OCI-LY3 (cell line): ENCODE data around the gene PTK6.

Experiments used
- H2AFZ ChIP-seq: fragments of 200-600, 300-600 bp; shearing (Covaris generic); 2 replicates; pipeline ENCODE4 v1.6.0; 2014; ENCODE audit warnings: antibody characterized with exemption, low read depth, low read length
- H3K27ac ChIP-seq: fragments of 200-600, 300-600 bp; sonication (generic); 2 replicates; pipeline ENCODE4 v1.5.1; 2014; ENCODE audit warnings: mild to moderate bottlenecking, low read length, moderate library complexity, mixed read lengths
- H3K27me3 ChIP-seq: fragments of 200-600, 300-600 bp; sonication (generic); 2 replicates; pipeline ENCODE4 v1.6.1; 2014; ENCODE audit warnings: low read depth, low read length, mixed read lengths
- H3K36me3 ChIP-seq: fragments of 200-600, 300-600 bp; sonication (generic); replicated peaks from 2 replicates; pipeline ENCODE3; 2014; ENCODE audit warnings: low read depth, low read length, mixed read lengths
- H3K4me1 ChIP-seq: fragments of 300-600, 200-600 bp; sonication (generic); 2 replicates; pipeline ENCODE4 v1.6.1; 2014; ENCODE audit warnings: low read length, mixed read lengths
- H3K4me2 ChIP-seq: fragments of 200-600, 300-600 bp; sonication (generic); 2 replicates; pipeline ENCODE4 v1.6.1; 2014; ENCODE audit warnings: low read length, mixed read lengths
- H3K4me3 ChIP-seq: fragments of 300-600, 200-600 bp; sonication (generic); 2 replicates; pipeline ENCODE4 v1.5.1; 2014; ENCODE audit warnings: antibody characterized with exemption, mild to moderate bottlenecking, low read length, moderate library complexity
- H3K79me2 ChIP-seq: fragments of 300-600, 200-600 bp; shearing (Covaris generic); 2 replicates; pipeline ENCODE4 v1.6.1; 2014; ENCODE audit warnings: mild to moderate bottlenecking, low read length, mixed read lengths
- H3K9ac ChIP-seq: fragments of 300-600, 200-600 bp; shearing (Covaris generic); 2 replicates; pipeline ENCODE4 v1.6.0; 2014; ENCODE audit warnings: mild to moderate bottlenecking, low read length, moderate library complexity
- H3K9me3 ChIP-seq: fragments of 200-600, 300-600 bp; shearing (Covaris generic); 2 replicates; pipeline ENCODE4 v1.6.1; 2014; ENCODE audit warnings: low read length, mixed read lengths; ENCODE audit not compliant: insufficient read depth
- H4K20me1 ChIP-seq: fragments of 200-600, 300-600 bp; sonication (generic); 2 replicates; pipeline ENCODE4 v1.6.1; 2016; ENCODE audit warnings: low read length, mixed read lengths; ENCODE audit not compliant: insufficient read depth
- EZH2phosphoT487 ChIP-seq: fragments of 200-600 bp; shearing (Covaris generic); IDR thresholded peaks from 2 replicates; pipeline ENCODE4 v1.6.1; 2018; ENCODE audit warnings: antibody characterized with exemption, mixed run types, low read depth
- TF ChIP-seq, protein P1 (sequence below): fragments of 200-600, 300-600 bp; sonication (generic); IDR thresholded peaks from 2 replicates; pipeline ENCODE4 v1.5.1; 2014; ENCODE audit warnings: antibody characterized with exemption, low read length, low read depth

The PTK6 gene

DNA sequence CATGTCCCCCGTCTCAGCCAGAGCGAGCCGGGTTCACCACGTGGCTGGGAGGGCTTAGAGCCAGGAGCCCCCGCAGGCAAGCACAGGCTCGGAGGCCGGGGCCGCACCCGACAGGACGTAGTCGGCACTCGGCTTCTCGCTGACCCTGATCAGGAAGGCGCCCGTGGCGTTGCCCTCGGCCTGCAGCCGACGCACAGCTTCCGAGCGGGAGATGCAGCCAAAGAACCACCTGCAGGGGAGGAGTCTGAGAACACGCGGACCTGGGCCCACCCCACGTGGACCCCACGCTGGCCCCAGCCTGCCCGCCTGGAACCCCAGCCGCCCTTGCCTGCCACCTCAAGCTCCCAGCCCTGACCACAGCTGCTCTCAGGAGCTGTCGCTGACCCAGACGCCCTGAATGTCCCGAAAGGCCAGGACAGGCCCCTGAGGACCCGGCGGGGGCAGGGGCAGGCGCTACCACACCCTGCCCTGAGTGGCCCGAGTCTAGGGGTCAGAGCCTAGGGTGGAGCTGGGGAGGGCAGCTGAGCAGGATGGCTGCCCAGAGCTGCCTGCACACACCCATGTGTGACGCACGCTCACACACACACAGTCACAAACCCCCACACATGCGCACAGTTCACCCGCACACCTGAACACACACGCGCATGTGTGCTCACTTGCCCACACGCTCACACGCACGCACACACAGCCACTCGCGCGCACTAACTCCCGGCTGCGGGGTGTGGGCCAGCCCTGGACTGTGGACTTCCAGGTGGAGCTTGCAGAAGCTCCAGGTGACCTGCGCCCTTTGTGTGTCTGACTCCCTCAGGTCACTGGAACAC lies 2.1 kb downstream of the PTK6 start:
- Histone ChIP-seq H3K9ac (no peak overlapping the region), H3K4me3 (no peak overlapping the region), H3K36me3 (no peaks in the 10 kb centered on the region), H3K4me2 (no peak overlapping the region), H3K4me1 (peaks cover 17% of the 10 kb centered on the region), H3K9me3 (no peaks in the 10 kb centered on the region), H2AFZ (no peak overlapping the region), H4K20me1 (no peaks in the 10 kb centered on the region), H3K79me2 (no peaks in the 10 kb centered on the region), H3K27ac (no peak overlapping the region), H3K27me3 (peaks cover 5% of the 10 kb centered on the region; the same call in 1 of the 2 replicates)
- TF ChIP-seq EZH2phosphoT487 = no peak
- TF ChIP-seq, protein P1, sequence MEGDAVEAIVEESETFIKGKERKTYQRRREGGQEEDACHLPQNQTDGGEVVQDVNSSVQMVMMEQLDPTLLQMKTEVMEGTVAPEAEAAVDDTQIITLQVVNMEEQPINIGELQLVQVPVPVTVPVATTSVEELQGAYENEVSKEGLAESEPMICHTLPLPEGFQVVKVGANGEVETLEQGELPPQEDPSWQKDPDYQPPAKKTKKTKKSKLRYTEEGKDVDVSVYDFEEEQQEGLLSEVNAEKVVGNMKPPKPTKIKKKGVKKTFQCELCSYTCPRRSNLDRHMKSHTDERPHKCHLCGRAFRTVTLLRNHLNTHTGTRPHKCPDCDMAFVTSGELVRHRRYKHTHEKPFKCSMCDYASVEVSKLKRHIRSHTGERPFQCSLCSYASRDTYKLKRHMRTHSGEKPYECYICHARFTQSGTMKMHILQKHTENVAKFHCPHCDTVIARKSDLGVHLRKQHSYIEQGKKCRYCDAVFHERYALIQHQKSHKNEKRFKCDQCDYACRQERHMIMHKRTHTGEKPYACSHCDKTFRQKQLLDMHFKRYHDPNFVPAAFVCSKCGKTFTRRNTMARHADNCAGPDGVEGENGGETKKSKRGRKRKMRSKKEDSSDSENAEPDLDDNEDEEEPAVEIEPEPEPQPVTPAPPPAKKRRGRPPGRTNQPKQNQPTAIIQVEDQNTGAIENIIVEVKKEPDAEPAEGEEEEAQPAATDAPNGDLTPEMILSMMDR = no peak

DNA sequence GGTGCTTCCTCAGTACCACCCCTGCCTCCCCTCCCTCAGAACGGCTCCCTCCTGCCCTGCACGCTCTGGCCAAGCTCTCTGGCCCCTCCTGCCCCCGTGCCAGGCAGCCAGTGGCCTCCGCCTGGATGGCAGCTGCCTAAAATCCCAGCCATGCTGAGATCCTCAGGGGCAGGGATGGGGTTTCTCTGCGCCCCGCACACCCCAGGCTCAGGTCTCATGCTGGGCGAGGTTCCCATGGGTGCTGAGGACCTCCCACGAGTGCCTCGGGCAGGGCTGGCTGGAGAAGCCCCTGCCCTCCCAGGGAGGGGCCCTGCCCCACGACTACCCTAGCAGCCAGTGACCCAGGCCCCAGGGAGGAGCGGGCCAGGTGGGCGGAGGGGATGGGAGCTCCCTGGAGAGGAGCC lies 2.7 kb downstream of the PTK6 start:
- Histone ChIP-seq H4K20me1 (no peaks in the 10 kb centered on the region), H3K79me2 (no peaks in the 10 kb centered on the region), H2AFZ (no peak overlapping the region), H3K27me3 (peaks cover 5% of the 10 kb centered on the region), H3K36me3 (no peaks in the 10 kb centered on the region), H3K4me2 (no peak overlapping the region), H3K27ac (no peak overlapping the region), H3K9me3 (no peaks in the 10 kb centered on the region), H3K4me1 (peaks cover 17% of the 10 kb centered on the region), H3K4me3 (no peak overlapping the region), H3K9ac (no peak overlapping the region)
- TF ChIP-seq EZH2phosphoT487 = no peak
- TF ChIP-seq, protein P1 = no peak

DNA sequence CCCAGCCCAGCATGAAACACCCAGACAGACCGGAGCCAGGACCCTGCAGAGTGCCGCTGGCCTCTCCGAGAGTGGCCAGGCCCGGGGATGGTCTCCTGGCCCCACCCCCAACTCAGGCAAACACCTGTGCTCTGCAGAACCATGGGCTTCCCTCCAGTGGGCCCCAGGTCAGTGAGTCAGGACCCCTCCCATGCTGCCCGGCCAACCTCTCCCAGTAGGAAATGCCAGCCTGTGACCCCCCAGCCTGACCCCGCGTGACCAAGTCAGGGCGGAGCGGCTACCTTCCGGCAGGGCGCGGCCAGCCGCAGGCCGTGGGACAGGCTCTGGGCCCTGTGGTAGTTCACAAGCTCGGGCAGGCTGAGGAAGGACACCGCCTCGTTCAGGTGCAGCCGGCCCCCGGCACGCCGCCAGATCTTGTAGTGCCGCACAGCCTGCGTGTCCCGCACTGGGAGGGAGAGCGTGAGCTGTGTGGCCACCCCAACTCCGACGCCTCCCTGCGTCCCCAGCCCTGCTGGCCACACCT lies 3.2 kb downstream of the PTK6 start:
- Histone ChIP-seq H4K20me1 (no peaks in the 10 kb centered on the region), H3K9me3 (no peaks in the 10 kb centered on the region), H3K4me2 (no peak overlapping the region), H3K4me3 (no peak overlapping the region), H3K79me2 (no peaks in the 10 kb centered on the region), H3K9ac (no peak overlapping the region), H3K27ac (no peak overlapping the region), H3K27me3 (peaks cover 8% of the 10 kb centered on the region), H3K36me3 (no peaks in the 10 kb centered on the region), H2AFZ (no peak overlapping the region), H3K4me1 (peaks cover 22% of the 10 kb centered on the region)
- TF ChIP-seq, protein P1 = no peak
- TF ChIP-seq EZH2phosphoT487 = no peak

DNA sequence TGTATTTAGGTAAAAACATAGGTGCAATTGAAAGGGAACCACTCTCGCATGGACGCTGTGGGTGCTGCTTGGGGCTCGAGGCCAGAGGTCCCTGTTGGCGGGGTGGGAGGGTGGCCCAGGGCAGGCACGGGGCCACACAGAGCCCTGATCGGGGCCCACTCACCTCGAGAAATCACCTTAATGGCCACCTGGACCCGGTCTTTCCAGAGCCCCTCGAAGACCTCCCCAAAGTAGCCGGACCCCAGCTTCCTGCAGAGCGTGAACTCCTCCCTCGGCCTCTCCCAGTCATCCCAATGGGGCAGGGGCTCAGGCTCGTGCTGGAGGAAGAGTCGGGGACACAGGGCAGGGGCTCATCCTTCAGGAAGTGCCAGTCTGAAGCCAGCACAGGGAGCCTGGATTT lies 3.8 kb downstream of the PTK6 start:
- no peak overlapping the region for H3K4me2 ChIP-seq
- no peaks in the 10 kb centered on the region for H4K20me1 ChIP-seq
- H3K27ac ChIP-seq = no peak overlapping the region
- no peaks in the 10 kb centered on the region for H3K79me2 ChIP-seq
- H3K4me3 ChIP-seq = no peak overlapping the region
- no peak overlapping the region for H3K9ac ChIP-seq
- no peaks in the 10 kb centered on the region for H3K36me3 ChIP-seq
- TF ChIP-seq, protein P1 = no peak
- no peak for TF ChIP-seq EZH2phosphoT487
- peaks cover 13% of the 10 kb centered on the region for H3K27me3 ChIP-seq
- H3K4me1 ChIP-seq = peaks cover 22% of the 10 kb centered on the region
- no peaks in the 10 kb centered on the region for H3K9me3 ChIP-seq
- no peak overlapping the region for H2AFZ ChIP-seq
